Endothelial cell of umbilical vein (primary cell): ENCODE results near the gene FBXL12. TPM values are rescaled to one million over a fixed set of nuclear protein-coding genes. Genes with fewer than 3 reads are reported as not detected.

Experiments
- BruUV-seq: library from RNA; stranded (reverse); fragments of 400-500 nt; replicated peaks from 2 replicates; lab custom pipeline; 2021; lab: Mats Ljungman, UMichigan
- CTCF ChIA-PET: fragments of 300-600, 350-600 bp; sonication (Branson Sonifier 250); formaldehyde crosslinking; loops from one replicate; lab custom pipeline; 2021; ENCODE audit warnings: antibody characterized with exemption, inconsistent platforms; lab: Charles Lee
- POLR2A ChIA-PET: fragments of 300-600, 350-600 bp; sonication (Branson Sonifier 250); formaldehyde crosslinking; loops from one replicate; lab custom pipeline; 2021; ENCODE audit warnings: antibody characterized with exemption, inconsistent platforms; lab: Charles Lee
- DNase-seq: peaks from one replicate; pipeline ENCODE4 v3.0.0-alpha.2; 2011; ENCODE audit warnings: low read depth, low spot score
- FAIRE-seq: peaks from 2 replicates; lab custom pipeline; 2011; peaks lifted over from hg19 to GRCh38; lab: Jason Lieb, UNC
- H2AFZ ChIP-seq: 2 replicates; pipeline ENCODE4 v1.6.0; 2012; ENCODE audit warnings: low read depth, low read length, control low read depth, inconsistent platforms
- H3K27ac ChIP-seq: 2 replicates; pipeline ENCODE4 v1.5.1; 2011; ENCODE audit warnings: low read depth, mild to moderate bottlenecking, control low read depth, low read length, moderate library complexity; ENCODE audit not compliant: insufficient read depth
- H3K27me3 ChIP-seq, 2 experiments: 2 replicates each; pipeline versions ENCODE4 v1.6.0 to v1.6.1; 2011; ENCODE audit warnings: low read length in 2 of 2, mixed read lengths in 1 of 2; ENCODE audit not compliant: control insufficient read depth in 2 of 2, insufficient read depth in 2 of 2
- H3K36me3 ChIP-seq, 2 experiments: 2 replicates in 1 of 2; 3 replicates in 1 of 2; pipeline ENCODE4 v1.5.1; 2011; ENCODE audit warnings: low read length in 2 of 2, mild to moderate bottlenecking in 1 of 2, moderate library complexity in 1 of 2; ENCODE audit not compliant: control insufficient read depth in 2 of 2, insufficient read depth in 2 of 2; ENCODE audit errors: extremely low read depth in 1 of 2
- H3K4me1 ChIP-seq: 3 replicates; pipeline ENCODE4 v1.5.1; 2011; ENCODE audit warnings: mild to moderate bottlenecking, low read length; ENCODE audit not compliant: control insufficient read depth, insufficient read depth; ENCODE audit errors: extremely low read depth
- H3K4me2 ChIP-seq: 2 replicates; pipeline ENCODE4 v1.6.1; 2011; ENCODE audit warnings: low read length, control low read depth, mixed read lengths; ENCODE audit not compliant: insufficient read depth
- H3K4me3 ChIP-seq, 3 experiments: fragments of 200-600 bp in 1 of 3; sonication (generic), shearing (Covaris generic) in 1 of 3; replicated peaks in 1 of 3; 2 replicates each; pipeline ENCODE4 v1.5.1; 2011 to 2016; ENCODE audit warnings: control low read depth in 3 of 3, low read length in 3 of 3, mild to moderate bottlenecking in 2 of 3, inconsistent platforms in 1 of 3, low read depth in 1 of 3, moderate library complexity in 1 of 3; ENCODE audit not compliant: insufficient read depth in 1 of 3
- H3K79me2 ChIP-seq: 2 replicates; pipeline ENCODE4 v1.6.0; 2012; ENCODE audit warnings: low read length, inconsistent platforms; ENCODE audit not compliant: control insufficient read depth, insufficient read depth
- H3K9ac ChIP-seq: replicated peaks from 2 replicates; pipeline ENCODE3; 2011; ENCODE audit warnings: low read length, control low read depth; ENCODE audit not compliant: insufficient read depth; ENCODE audit errors: extremely low read depth
- H3K9me1 ChIP-seq: replicated peaks from 3 replicates; pipeline ENCODE4 v1.6.0; 2011; ENCODE audit warnings: mild to moderate bottlenecking, low read length; ENCODE audit not compliant: control insufficient read depth, insufficient read depth; ENCODE audit errors: extremely low read depth
- H3K9me3 ChIP-seq: replicated peaks from 2 replicates; pipeline ENCODE4 v1.5.1; 2012; ENCODE audit warnings: low read length, inconsistent platforms; ENCODE audit not compliant: control insufficient read depth, insufficient read depth
- H4K20me1 ChIP-seq: replicated peaks from 2 replicates; pipeline ENCODE3; 2011; ENCODE audit warnings: mild to moderate bottlenecking, low read length; ENCODE audit not compliant: control insufficient read depth, insufficient read depth; ENCODE audit errors: extremely low read depth
- CTCF ChIP-seq, 2 donors: IDR thresholded peaks; 1 replicate in 1 of 2; 2 replicates in 1 of 2; pipeline ENCODE4 v1.5.1; 2011; ENCODE audit warnings: low read length in 2 of 2, mild to moderate bottlenecking in 2 of 2, moderate library complexity in 2 of 2, control low read depth in 1 of 2, inconsistent platforms in 1 of 2, low read depth in 1 of 2; ENCODE audit not compliant: insufficient read depth in 1 of 2; ENCODE audit errors: extremely low read depth in 1 of 2
- EZH2 ChIP-seq: IDR thresholded peaks from 2 replicates; pipeline ENCODE4 v1.6.1; 2012; ENCODE audit warnings: borderline replicate concordance, low read depth, mild to moderate bottlenecking, moderate library complexity, low read length, inconsistent platforms; ENCODE audit not compliant: severe bottlenecking
- FOS ChIP-seq: IDR thresholded peaks from 2 replicates; pipeline ENCODE4 v1.6.1; 2011; ENCODE audit warnings: mild to moderate bottlenecking, low read length, moderate library complexity, borderline replicate concordance; ENCODE audit not compliant: insufficient read depth
- GATA2 ChIP-seq: IDR thresholded peaks from 2 replicates; pipeline ENCODE4 v1.7.0; 2011; ENCODE audit warnings: low read depth, mild to moderate bottlenecking, moderate library complexity, mixed read lengths, low read length; ENCODE audit not compliant: insufficient read length, insufficient read depth
- JUN ChIP-seq: IDR thresholded peaks from 2 replicates; pipeline ENCODE4 v1.6.1; 2011; ENCODE audit warnings: borderline replicate concordance, low read depth; ENCODE audit not compliant: insufficient read length, insufficient read depth
- MAX ChIP-seq: IDR thresholded peaks from 2 replicates; pipeline ENCODE4 v1.6.1; 2011; ENCODE audit not compliant: insufficient read depth, insufficient read length
- MYC ChIP-seq: IDR thresholded peaks from one replicate; pipeline ENCODE4 v1.6.1; 2011; ENCODE audit warnings: mild to moderate bottlenecking, low read depth, low read length
- POLR2A ChIP-seq: IDR thresholded peaks from 2 replicates; pipeline ENCODE4 v1.6.1; 2012; ENCODE audit warnings: low read depth, mild to moderate bottlenecking, control low read depth, low read length
- POLR2AphosphoS5 ChIP-seq: IDR thresholded peaks from 2 replicates; pipeline ENCODE4 v1.6.1; 2012; ENCODE audit warnings: low read depth, mild to moderate bottlenecking, control low read depth, low read length, moderate library complexity; ENCODE audit not compliant: insufficient read depth
- dilution Hi-C: fragments of 300-500 bp; cut with MboI; formaldehyde crosslinking; loops from one replicate; pipeline ENCODE4 v1.15.0; 2019; ENCODE audit warnings: low sequenced_read_pairs; ENCODE audit not compliant: extremely low pct_ligation_motif_present
- intact Hi-C: fragments of 100-400 bp; cut with micrococcal nuclease; formaldehyde crosslinking; loops from one replicate; pipeline ENCODE4 v1.10.0; 2022
- polyA plus RNA-seq, 4 experiments: library from polyadenylated mRNA; depleted of rRNA in 3 of 4; stranded (reverse) in 3 of 4; unstranded in 1 of 4; fragments of >200 nt; gene quantifications; 2 replicates each; pipeline versions ENCODE4 v1.2.1 to v1.2.3, GENCODE V29; 2011 to 2012; ENCODE audit warnings: missing spikeins in 1 of 4
- total RNA-seq: library from RNA; stranded (reverse); gene quantifications from 2 replicates; pipeline ENCODE4 v1.2.3, GENCODE V29; 2021

Gene FBXL12
- total and polyA plus RNA-seq, 2 donors (not counting 3 experiments of a cell fraction or from before 2014, with no cell fraction given) = 26.9 to 33.3 TPM

- Histone ChIP-seq H2AFZ (no peak overlapping the region), H3K4me3 (no peak overlapping the region), H3K27me3 (no peaks in the 10 kb centered on the region), H3K4me2 (no peak overlapping the region), H3K79me2 (no peaks in the 10 kb centered on the region), H3K4me1 (peaks cover 4% of the 10 kb centered on the region), H3K9me3 (no peaks in the 10 kb centered on the region), H3K9me1 (no peaks in the 10 kb centered on the region), H3K9ac (no peak overlapping the region), H3K36me3 (no peaks in the 10 kb centered on the region), H4K20me1 (no peaks in the 10 kb centered on the region), H3K27ac (no peak overlapping the region)
- POLR2A ChIA-PET = no interaction called here
- dilution Hi-C loops = no loop called here
- DNase-seq (no peak), FAIRE-seq (no peak)
- no peak for TF ChIP-seq GATA2
- TF ChIP-seq FOS = no peak
- TF ChIP-seq JUN = no peak
- no peak for TF ChIP-seq MYC
- TF ChIP-seq MAX = no peak
- BruUV-seq = no TSS peak
- intact Hi-C loops = no loop called here
- CTCF ChIA-PET = no interaction called here
Measured at GRCh38 chr19:9786819-9787218, 32.1 kb downstream of the FBXL12 start.

- Histone ChIP-seq H3K27me3 (no peaks in the 10 kb centered on the region), H3K27ac (no peak overlapping the region), H3K9me1 (no peaks in the 10 kb centered on the region), H4K20me1 (no peaks in the 10 kb centered on the region), H3K9ac (no peak overlapping the region), H2AFZ (peak overlapping the region; percentile 100), H3K9me3 (no peaks in the 10 kb centered on the region), H3K4me2 (peak overlapping the region; percentile 84), H3K36me3 (no peaks in the 10 kb centered on the region), H3K4me1 (peaks cover 4% of the 10 kb centered on the region), H3K4me3 (peak overlapping the region; percentile 77 to 93 (median 78)), H3K79me2 (no peaks in the 10 kb centered on the region)
- ChIA-PET POLR2A (no interaction called here), CTCF (no interaction called here)
- FAIRE-seq = no peak
- dilution Hi-C loops = no loop called here
- intact Hi-C loops = no loop called here
- no TSS peak for BruUV-seq
- DNase-seq = no peak
- TF ChIP-seq MYC (no peak), MAX (no peak), JUN (no peak), GATA2 (no peak), POLR2A (no peak), FOS (no peak), CTCF (IDR thresholded peaks at IDR 0.05; ENCODE audit: extremely low read depth in 1 of 2, insufficient read depth in 1 of 2, low read depth in 1 of 2, low read length in 2 of 2) (no peak), POLR2AphosphoS5 (no peak), EZH2 (no peak)
Measured at GRCh38 chr19:9786342-9786741, 32.5 kb downstream of the FBXL12 start.
